HepG2 (cell line): ENCODE data around the gene TXNRD2. TPM values are rescaled to one million over a fixed set of nuclear protein-coding genes. Genes with fewer than 3 reads are reported as not detected.

Experiments used
- ATAC-seq: fragments of 200-7000 bp; cut with Tn5 transposase; 3 replicates; pipeline ENCODE4 v1.9.1; 2020; ENCODE audit warnings: mild to moderate bottlenecking, moderate library complexity
- BruUV-seq: library from RNA; stranded (reverse); fragments of 400-500 nt; replicated peaks from 2 replicates; lab custom pipeline; 2021; lab: Mats Ljungman, UMichigan
- CTCF ChIA-PET: fragments of 300-600 bp; formaldehyde crosslinking; extraction: SDS; loops from one replicate; lab custom pipeline; 2021; ENCODE audit warnings: low total read pairs, inconsistent platforms, low intra/inter-chr PET ratio; lab: Yijun Ruan, JAX
- POLR2A ChIA-PET: fragments of 350-600 bp; sonication (Branson Sonifier 250); formaldehyde crosslinking; loops from one replicate; lab custom pipeline; 2020; ENCODE audit warnings: antibody characterized with exemption, inconsistent platforms; lab: Yijun Ruan, JAX
- DNase-seq: peaks from one replicate; pipeline ENCODE4 v3.0.0-alpha.2; 2015; ENCODE audit warnings: low spot score
- FAIRE-seq: peaks from 3 replicates; lab custom pipeline; 2011; peaks lifted over from hg19 to GRCh38; lab: Jason Lieb, UNC
- H2AFZ ChIP-seq: one replicate; pipeline ENCODE4 v1.6.1; 2011; ENCODE audit warnings: low read length, inconsistent platforms
- H3K27ac ChIP-seq: fragments of 300-600 bp; 3 replicates; pipeline ENCODE4 v1.8.0; 2011; ENCODE audit warnings: mixed run types, mild to moderate bottlenecking, mixed read lengths, low read length, inconsistent platforms; ENCODE audit not compliant: insufficient read depth; ENCODE audit errors: extremely low read length
- H3K27me3 ChIP-seq, 2 experiments: fragments of 200-600 bp in 1 of 2; 2 replicates in 1 of 2; 3 replicates in 1 of 2; pipeline versions ENCODE4 v1.6.0 to v1.8.0; 2011; ENCODE audit warnings: low read length in 2 of 2, mild to moderate bottlenecking in 2 of 2, moderate library complexity in 2 of 2, inconsistent platforms in 1 of 2; ENCODE audit not compliant: insufficient read depth in 2 of 2, control insufficient read depth in 1 of 2
- H3K36me3 ChIP-seq, 2 experiments: fragments of 200-600 bp in 1 of 2; replicated peaks in 1 of 2; 2 replicates in 1 of 2; 3 replicates in 1 of 2; pipeline versions ENCODE4 v1.5.1 to v1.8.0; 2011; ENCODE audit warnings: low read length in 2 of 2, inconsistent platforms in 1 of 2; ENCODE audit not compliant: insufficient read depth in 2 of 2, control insufficient read depth in 1 of 2
- H3K4me1 ChIP-seq: 2 replicates; pipeline ENCODE4 v1.5.1; 2012; ENCODE audit warnings: low read length, inconsistent platforms; ENCODE audit not compliant: insufficient read depth
- H3K4me2 ChIP-seq: 2 replicates; pipeline ENCODE4 v1.6.0; 2011; ENCODE audit warnings: low read depth, low read length, inconsistent platforms
- H3K4me3 ChIP-seq, 3 experiments: fragments of 200-600 bp in 1 of 3; sonication (generic), shearing (Covaris generic) in 1 of 3; replicated peaks in 1 of 3; 2 replicates each; pipeline ENCODE4 v1.5.1; 2011 to 2016; ENCODE audit warnings: low read length in 3 of 3, inconsistent platforms in 2 of 3, low read depth in 2 of 3, mild to moderate bottlenecking in 2 of 3, control low read depth in 1 of 3, mixed read lengths in 1 of 3; ENCODE audit not compliant: insufficient read depth in 1 of 3
- H3K79me2 ChIP-seq: one replicate; pipeline ENCODE4 v1.6.1; 2011; ENCODE audit warnings: low read length, inconsistent platforms; ENCODE audit not compliant: insufficient read depth
- H3K9ac ChIP-seq: 2 replicates; pipeline ENCODE4 v1.6.0; 2011; ENCODE audit warnings: mild to moderate bottlenecking, low read depth, low read length, inconsistent platforms; ENCODE audit not compliant: insufficient read depth
- H3K9me3 ChIP-seq: 2 replicates; pipeline ENCODE4 v1.5.1; 2012; ENCODE audit warnings: mild to moderate bottlenecking, low read length
- H4K20me1 ChIP-seq: 2 replicates; pipeline ENCODE4 v1.6.0; 2011; ENCODE audit warnings: inconsistent platforms, mild to moderate bottlenecking, low read length, moderate library complexity; ENCODE audit not compliant: insufficient read depth
- AGO1 ChIP-seq: fragments of 200-400 bp; formaldehyde crosslinking; IDR thresholded peaks from 2 replicates; pipeline ENCODE4 v1.6.1; 2017; ENCODE audit warnings: mild to moderate bottlenecking, low read depth, low read length, moderate library complexity; ENCODE audit not compliant: poor library complexity, severe bottlenecking
- AGO2 ChIP-seq: fragments of 200-400 bp; formaldehyde crosslinking; optimal IDR thresholded peaks from 2 replicates; pipeline ENCODE3; 2017; ENCODE audit warnings: mild to moderate bottlenecking, low read depth, low read length, moderate library complexity
- CEBPB ChIP-seq: IDR thresholded peaks from 2 replicates; pipeline ENCODE4 v1.6.1; 2011; ENCODE audit warnings: low read depth, low read length, improper control_type of control experiment, borderline replicate concordance
- HDAC6 ChIP-seq: fragments of 200-600 bp; sonication (generic); IDR thresholded peaks from 2 replicates; pipeline ENCODE4 v1.7.0; 2017; ENCODE audit warnings: mild to moderate bottlenecking, antibody characterized with exemption, low read length, low read depth
- HMGA1 ChIP-seq: sonication (generic); formaldehyde crosslinking; conservative IDR thresholded peaks from 2 replicates; pipeline ENCODE4 v1.4.0; 2020; ENCODE audit warnings: missing genetic modification reagents
- HNRNPH1 ChIP-seq: fragments of 200-400 bp; formaldehyde crosslinking; optimal IDR thresholded peaks from 2 replicates; pipeline ENCODE3; 2017; ENCODE audit warnings: mild to moderate bottlenecking, low read depth, low read length
- WGBS: methylation state at CpG from one replicate; pipeline ENCODE4 v1.1.6; 2017; ENCODE audit warnings: low lambda C conversion rate; 5-methylcytosine and 5-hydroxymethylcytosine counted together
- in situ Hi-C: cut with HindIII; loops from 2 replicates; pipeline ENCODE4 v1.10.0; 2017; ENCODE audit warnings: low pct_unique_long_range_greater_than_20kb; ENCODE audit not compliant: extremely low pct_ligation_motif_present
- intact Hi-C: fragments of 100-400 bp; cut with micrococcal nuclease; formaldehyde crosslinking; loops from one replicate; pipeline ENCODE4 v1.10.0; 2022; ENCODE audit not compliant: unreplicated experiment
- polyA plus RNA-seq, 8 experiments: library from polyadenylated mRNA; depleted of rRNA in 3 of 8; stranded (reverse) in 7 of 8; unstranded in 1 of 8; fragments of >200 nt; fragmentation: Illumina TruSeq in 4 of 8; extraction: Trizol in 4 of 8; gene quantifications; 2 replicates each; pipeline versions ENCODE4 v1.2.1 to v1.2.3, GENCODE V29; 2011 to 2016; ENCODE audit warnings: low read depth in 4 of 8, missing spikeins in 1 of 8, mixed read lengths in 1 of 8; ENCODE audit not compliant: insufficient read depth in 1 of 8
- total RNA-seq, 5 experiments: library from RNA; depleted of rRNA; stranded (reverse); fragments of >200 nt; fragmentation: Illumina TruSeq; extraction: Trizol; gene quantifications; 2 replicates each; pipeline ENCODE4 v1.2.3, GENCODE V29; 2016; ENCODE audit warnings: low read depth in 1 of 5
- TF ChIP-seq, protein P1 (sequence below): sonication (generic); formaldehyde crosslinking; IDR thresholded peaks from 2 replicates; pipeline ENCODE4 v1.4.0; 2020; ENCODE audit warnings: mild to moderate bottlenecking, missing genetic modification reagents

Gene TXNRD2
- total and polyA plus RNA-seq, 2 of the 13 experiments (the other 11 are each of a cell fraction or from before 2014, with no cell fraction given), result 17.5 to 18.6 TPM

DNA sequence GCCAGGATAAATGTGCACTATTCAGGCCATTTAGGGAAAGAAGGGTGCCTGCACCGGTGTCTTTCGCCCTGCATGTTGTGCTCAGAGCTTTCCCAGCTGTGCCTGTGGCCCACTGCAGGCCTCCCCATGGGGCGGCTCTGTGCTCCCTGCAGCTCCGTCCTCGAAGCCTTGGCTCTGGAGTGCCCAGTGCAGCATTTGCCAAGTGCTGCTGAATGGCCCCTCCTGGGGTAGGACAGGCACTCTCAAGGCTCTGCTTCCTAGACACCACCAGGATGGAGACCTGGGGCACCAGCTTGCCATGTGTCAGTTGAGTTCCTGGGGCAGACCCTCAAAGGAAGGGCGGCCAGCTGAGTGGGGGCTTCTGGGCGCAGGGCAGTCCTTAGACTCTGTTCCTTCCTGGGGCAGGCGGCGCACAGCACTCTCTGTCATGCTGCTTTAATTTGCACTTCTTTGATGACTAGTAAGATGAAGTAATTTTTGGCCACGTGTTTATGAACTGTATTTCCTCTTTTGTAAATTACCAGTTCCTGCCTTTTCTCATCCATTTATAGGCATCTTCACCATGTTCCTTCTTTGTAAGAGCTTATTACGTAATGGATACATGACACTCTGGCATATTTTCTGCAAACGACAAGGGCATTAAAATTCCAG lies 54.9 kb downstream of the TXNRD2 start:
- peaks cover 0 to 2% of the 10 kb centered on the region in 2 experiments; a peak in 1 of 5 replicates for H3K36me3 ChIP-seq
- no peak overlapping the region for H3K4me2 ChIP-seq
- H3K79me2 ChIP-seq, result no peaks in the 10 kb centered on the region
- intact Hi-C loops (no loop called here), in situ Hi-C loops (no loop called here)
- no TSS peak for BruUV-seq
- H3K4me1 ChIP-seq, result peaks cover 23% of the 10 kb centered on the region
- TF ChIP-seq AGO2 (no peak), AGO1 (no peak), CEBPB (peak; percentile 45; the same call in 1 of the 2 replicates), HMGA1 (CRISPR knock-in tag) (no peak), HNRNPH1 (no peak), HDAC6 (no peak)
- TF ChIP-seq, protein P1, sequence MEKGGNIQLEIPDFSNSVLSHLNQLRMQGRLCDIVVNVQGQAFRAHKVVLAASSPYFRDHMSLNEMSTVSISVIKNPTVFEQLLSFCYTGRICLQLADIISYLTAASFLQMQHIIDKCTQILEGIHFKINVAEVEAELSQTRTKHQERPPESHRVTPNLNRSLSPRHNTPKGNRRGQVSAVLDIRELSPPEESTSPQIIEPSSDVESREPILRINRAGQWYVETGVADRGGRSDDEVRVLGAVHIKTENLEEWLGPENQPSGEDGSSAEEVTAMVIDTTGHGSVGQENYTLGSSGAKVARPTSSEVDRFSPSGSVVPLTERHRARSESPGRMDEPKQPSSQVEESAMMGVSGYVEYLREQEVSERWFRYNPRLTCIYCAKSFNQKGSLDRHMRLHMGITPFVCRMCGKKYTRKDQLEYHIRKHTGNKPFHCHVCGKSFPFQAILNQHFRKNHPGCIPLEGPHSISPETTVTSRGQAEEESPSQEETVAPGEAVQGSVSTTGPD (CRISPR knock-in tag), result no peak
- ChIA-PET POLR2A (interaction anchor here (0.7 kb wide), 1 partner anchor 31 kb away, joined by 3 read pairs; no protein-coding TSS in a partner anchor), CTCF (no interaction called here)
- ATAC-seq (no peak), DNase-seq (no peak), FAIRE-seq (no peak)
- H3K4me3 ChIP-seq, result no peak overlapping the region
- no peaks in the 10 kb centered on the region for H4K20me1 ChIP-seq
- 87% methylated on average over 6 of the region's 12 CpGs for WGBS
- H3K27me3 ChIP-seq, result no peaks in the 10 kb centered on the region
- no peaks in the 10 kb centered on the region for H3K9me3 ChIP-seq
- no peak overlapping the region for H3K9ac ChIP-seq
- H2AFZ ChIP-seq, result no peak overlapping the region
- no peak overlapping the region for H3K27ac ChIP-seq
